PC-9 (cell line): ENCODE measurements around the gene HEBP2.

ENCODE experiments used
- CTCF ChIP-seq: fragments of 200-600 bp; sonication (generic); conservative IDR thresholded peaks from 2 replicates; pipeline ENCODE4 v1.6.1; 2017; ENCODE audit warnings: mixed run types, antibody characterized with exemption, mild to moderate bottlenecking, moderate library complexity
- EZH2 ChIP-seq: fragments of 200-600 bp; sonication (generic); IDR thresholded peaks from 2 replicates; pipeline ENCODE4 v1.8.0; 2017; ENCODE audit warnings: antibody characterized with exemption, low read depth

GRCh38 chr6:138403801-138404665 is at the start of gene HEBP2:
- TF ChIP-seq CTCF (peak; percentile 67), EZH2 (no peak)
